Brain microvascular endothelial cell (primary cell): ENCODE measurements around the gene COL4A4.
"Not testable (repeated sequence)": the region's sequence is repeated elsewhere in the genome, so short reads cannot be mapped to it uniquely, and the experiment has no call there.

Experiments
- DNase-seq: peaks from one replicate; pipeline ENCODE4 v3.0.0-alpha.2; 2020
- H3K27ac ChIP-seq: fragments of 250-450 bp; sonication (Bioruptor Pico); 2 replicates; pipeline ENCODE4 v1.5.1; 2020; ENCODE audit warnings: mild to moderate bottlenecking, moderate library complexity
- H3K27me3 ChIP-seq: fragments of 250-450 bp; sonication (Bioruptor Pico); replicated peaks from 2 replicates; pipeline ENCODE4 v1.5.1; 2020; ENCODE audit warnings: mild to moderate bottlenecking
- H3K36me3 ChIP-seq: fragments of 250-450 bp; sonication (Bioruptor Pico); replicated peaks from 2 replicates; pipeline ENCODE4 v1.5.1; 2020; ENCODE audit warnings: mild to moderate bottlenecking
- H3K4me3 ChIP-seq: 2 replicates; pipeline ENCODE4 v1.5.1; 2011; ENCODE audit warnings: low read depth, mild to moderate bottlenecking, control low read depth, low read length, moderate library complexity
- CTCF ChIP-seq: IDR thresholded peaks from 2 replicates; pipeline ENCODE4 v1.5.1; 2011; ENCODE audit warnings: low read depth, mild to moderate bottlenecking, moderate library complexity, low read length, control low read depth, inconsistent platforms; ENCODE audit errors: missing control alignments
- in situ Hi-C: cut with HindIII; loops from 2 replicates; pipeline ENCODE4 v1.10.0; 2017; ENCODE audit warnings: low sequenced_read_pairs, low pct_ligation_motif_present

COL4A4 gene

GRCh38 chr2:227079726-227080125, 84.3 kb downstream of the COL4A4 start:
- no peaks in the 10 kb centered on the region for H3K36me3 ChIP-seq
- no peak for TF ChIP-seq CTCF
- no peaks in the 10 kb centered on the region for H3K27me3 ChIP-seq
- peak; percentile 2 for DNase-seq
- in situ Hi-C loops = no loop called here
- no peak overlapping the region for H3K4me3 ChIP-seq
- no peak overlapping the region for H3K27ac ChIP-seq

DNA sequence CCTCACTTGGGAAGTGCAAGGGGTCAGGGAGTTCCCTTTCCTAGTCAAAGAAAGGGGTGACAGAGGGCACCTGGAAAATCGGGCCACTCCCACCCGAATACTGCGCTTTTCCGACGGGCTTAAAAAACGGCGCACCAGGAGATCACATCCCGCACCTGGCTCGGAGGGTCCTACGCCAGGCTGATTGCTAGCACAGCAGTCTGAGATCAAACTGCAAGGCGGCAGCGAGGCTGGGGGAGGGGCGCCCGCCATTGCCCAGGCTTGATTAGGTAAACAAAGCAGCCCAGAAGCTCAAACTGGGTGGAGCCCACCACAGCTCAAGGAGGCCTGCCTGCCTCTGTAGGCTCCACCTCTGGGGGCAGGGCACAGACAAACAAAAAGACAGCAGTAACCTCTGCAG, 98.9 kb downstream of the COL4A4 start:
- H3K36me3 ChIP-seq, H3K27ac ChIP-seq, DNase-seq, in situ Hi-C loops, H3K27me3 ChIP-seq, H3K4me3 ChIP-seq: not testable (repeated sequence)

GRCh38 chr2:227058888-227059399, 105.1 kb downstream of the COL4A4 start:
- DNase-seq = no peak
- in situ Hi-C loops = no loop called here
- no peak for TF ChIP-seq CTCF
- H3K36me3 ChIP-seq = no peaks in the 10 kb centered on the region
- no peak overlapping the region for H3K4me3 ChIP-seq
- no peak overlapping the region for H3K27ac ChIP-seq
- H3K27me3 ChIP-seq = no peaks in the 10 kb centered on the region

- in situ Hi-C loops = no loop called here
- no peak for TF ChIP-seq CTCF
These were observed 106.1 kb downstream of the COL4A4 start for GRCh38 chr2:227057743-227058447.

DNA sequence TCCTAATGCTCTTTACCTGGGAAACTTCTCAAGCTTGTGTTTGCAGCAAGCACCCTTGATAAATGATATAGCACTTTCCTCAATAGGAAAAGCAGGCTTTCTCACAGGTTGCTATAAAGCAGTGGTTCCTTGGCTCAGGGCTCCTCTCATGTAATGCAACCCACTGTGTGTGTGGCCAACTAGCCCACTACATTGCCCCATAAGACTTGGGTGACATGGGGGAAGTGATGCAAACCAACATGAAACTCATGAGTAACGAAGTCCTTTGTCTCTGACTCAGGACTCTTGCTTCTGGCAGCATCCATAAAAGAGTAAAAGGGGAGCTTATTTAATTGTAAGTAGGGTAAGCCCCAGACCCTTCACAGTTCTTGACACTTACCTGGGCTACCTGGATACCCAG, 106.9 kb downstream of the COL4A4 start:
- in situ Hi-C loops = no loop called here
- no peak for DNase-seq
- Histone ChIP-seq H3K27ac (no peak overlapping the region), H3K4me3 (no peak overlapping the region), H3K27me3 (no peaks in the 10 kb centered on the region), H3K36me3 (no peaks in the 10 kb centered on the region)
- TF ChIP-seq CTCF = no peak

More at GRCh38 chr2:227057743-227058447, 106.1 kb downstream of the COL4A4 start:
- no peaks in the 10 kb centered on the region for H3K27me3 ChIP-seq
- H3K36me3 ChIP-seq = no peaks in the 10 kb centered on the region
- no peak for DNase-seq
- H3K27ac ChIP-seq = no peak overlapping the region
- no peak overlapping the region for H3K4me3 ChIP-seq

DNA sequence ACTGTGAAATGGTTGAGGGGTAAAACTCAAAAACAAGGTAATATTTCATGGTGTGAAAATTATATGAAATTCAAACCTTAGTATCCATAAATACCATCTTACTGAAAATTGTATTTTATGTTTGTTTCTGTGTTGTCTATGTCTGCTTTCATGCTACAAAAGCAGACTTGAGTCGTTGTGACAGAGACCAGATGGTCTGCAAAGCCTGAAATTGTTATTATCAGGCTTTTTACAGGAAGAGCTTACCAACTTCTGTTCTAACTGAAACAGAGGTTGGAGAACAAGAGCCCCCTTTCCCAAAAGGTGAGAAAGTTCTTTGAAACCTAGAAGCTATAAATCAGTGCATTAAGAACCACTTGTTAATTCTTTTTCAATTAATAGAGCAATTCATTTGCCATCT, 110.0 kb downstream of the COL4A4 start:
- in situ Hi-C loops = no loop called here
- DNase-seq = no peak
- H3K27me3 ChIP-seq = no peaks in the 10 kb centered on the region
- no peak overlapping the region for H3K4me3 ChIP-seq
- no peaks in the 10 kb centered on the region for H3K36me3 ChIP-seq
- no peak for TF ChIP-seq CTCF
- no peak overlapping the region for H3K27ac ChIP-seq
